HL-60/S4 (cell line): ENCODE results near the gene TMEM119.

Source experiments
- in situ Hi-C: fragments of 300-500 bp; cut with MboI; formaldehyde crosslinking; loops from 2 replicates; pipeline ENCODE4 v1.14.3; 2022; ENCODE audit warnings: low sequenced_read_pairs

Gene TMEM119

GRCh38 chr12:108616941-108617858 is 19.3 kb upstream of the TMEM119 start:
- in situ Hi-C loops: no loop called here

DNA sequence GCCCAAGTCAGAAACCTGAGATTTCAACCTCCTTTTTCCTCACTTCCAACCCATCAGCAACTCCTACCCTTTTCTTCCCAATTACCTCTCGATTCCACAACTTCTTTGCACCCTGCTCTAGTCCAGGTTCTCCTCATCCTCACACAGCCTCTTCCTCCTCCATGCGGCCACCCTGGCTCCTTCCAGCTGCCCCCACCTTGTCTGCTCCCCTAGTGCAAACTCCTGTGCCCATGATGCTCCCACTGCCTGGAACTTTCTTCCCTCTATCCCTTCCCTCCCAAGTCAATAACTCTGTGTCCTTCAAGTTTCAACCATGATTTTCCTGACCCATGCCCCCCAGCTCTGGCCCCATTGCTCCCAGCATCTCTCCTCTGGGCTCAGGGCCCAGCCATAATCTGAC is 18.5 kb upstream of the TMEM119 start:
- in situ Hi-C loops: no loop called here

- in situ Hi-C loops: no loop called here
Measured at GRCh38 chr12:108615918-108616317, 18.0 kb upstream of the TMEM119 start.

DNA sequence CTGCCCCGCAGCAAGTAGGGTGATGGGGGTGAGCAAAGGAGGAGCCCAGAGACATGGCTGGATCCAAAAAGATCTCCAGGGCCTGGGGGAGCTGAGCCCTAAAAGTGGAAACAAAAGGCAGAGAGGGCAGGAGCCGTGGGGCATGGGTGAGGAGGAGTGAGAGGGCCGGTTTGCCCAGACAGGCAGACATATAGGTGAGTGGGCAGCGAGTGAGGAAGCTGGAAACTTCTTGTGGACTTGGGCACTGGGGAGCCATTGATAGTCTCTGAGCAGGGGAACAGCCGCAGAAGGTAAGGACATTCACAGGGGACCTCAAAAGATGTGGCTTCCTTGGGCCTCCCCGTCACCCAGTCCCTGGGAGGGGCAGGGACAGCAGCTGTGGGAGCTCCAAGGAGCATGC is 16.8 kb upstream of the TMEM119 start:
- in situ Hi-C loops: no loop called here

DNA sequence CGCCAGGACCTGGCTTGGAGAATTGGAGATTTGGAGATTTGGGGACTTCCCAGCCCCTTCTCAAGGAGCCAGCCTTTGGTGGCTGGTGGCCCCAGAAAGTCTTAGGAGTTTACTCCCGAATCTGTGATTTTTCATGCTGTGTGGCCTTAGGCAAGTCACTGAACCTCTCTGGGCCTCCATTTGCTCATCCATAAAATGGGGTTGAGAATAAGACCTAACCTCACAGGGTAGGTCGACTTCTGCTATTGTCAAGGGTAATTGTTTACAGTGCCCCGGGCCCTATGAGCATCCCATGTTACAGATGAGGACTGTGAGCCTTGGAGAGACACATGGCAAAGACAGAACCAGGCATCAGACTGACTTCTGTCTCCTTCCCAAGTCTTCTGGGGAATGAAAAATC is 16.2 kb upstream of the TMEM119 start:
- in situ Hi-C loops: no loop called here

- in situ Hi-C loops: no loop called here
Measured at GRCh38 chr12:108613548-108613947, 15.7 kb upstream of the TMEM119 start.

GRCh38 chr12:108612788-108613282 is 15.0 kb upstream of the TMEM119 start:
- in situ Hi-C loops: no loop called here

DNA sequence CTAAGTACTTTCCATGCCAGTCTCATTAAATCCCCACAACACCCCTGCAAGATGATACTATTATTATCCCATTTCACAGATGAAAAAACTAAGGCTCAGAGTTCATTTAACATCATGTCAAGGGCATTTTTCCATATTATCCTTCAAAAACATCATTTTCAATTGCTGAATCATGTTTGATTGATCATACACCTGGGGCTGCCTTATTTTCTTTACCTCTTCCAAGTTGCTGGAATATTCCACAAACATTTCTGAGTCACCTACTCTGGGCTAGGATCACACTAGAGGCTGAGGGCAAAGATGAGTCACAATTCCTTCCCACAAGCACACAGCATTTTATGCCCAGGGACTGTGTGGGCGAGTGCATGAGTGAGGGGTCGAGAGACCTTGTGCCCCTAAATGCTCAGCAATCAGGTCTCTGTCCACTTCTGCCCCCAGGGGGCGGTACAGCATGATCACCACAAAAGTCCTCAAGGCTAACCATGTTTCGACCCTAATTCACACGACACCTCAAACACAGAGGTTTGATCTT is 14.1 kb upstream of the TMEM119 start:
- in situ Hi-C loops: no loop called here

GRCh38 chr12:108610856-108611605 is 13.1 kb upstream of the TMEM119 start:
- in situ Hi-C loops: no loop called here

GRCh38 chr12:108610336-108610815 is 12.5 kb upstream of the TMEM119 start:
- in situ Hi-C loops: no loop called here

DNA sequence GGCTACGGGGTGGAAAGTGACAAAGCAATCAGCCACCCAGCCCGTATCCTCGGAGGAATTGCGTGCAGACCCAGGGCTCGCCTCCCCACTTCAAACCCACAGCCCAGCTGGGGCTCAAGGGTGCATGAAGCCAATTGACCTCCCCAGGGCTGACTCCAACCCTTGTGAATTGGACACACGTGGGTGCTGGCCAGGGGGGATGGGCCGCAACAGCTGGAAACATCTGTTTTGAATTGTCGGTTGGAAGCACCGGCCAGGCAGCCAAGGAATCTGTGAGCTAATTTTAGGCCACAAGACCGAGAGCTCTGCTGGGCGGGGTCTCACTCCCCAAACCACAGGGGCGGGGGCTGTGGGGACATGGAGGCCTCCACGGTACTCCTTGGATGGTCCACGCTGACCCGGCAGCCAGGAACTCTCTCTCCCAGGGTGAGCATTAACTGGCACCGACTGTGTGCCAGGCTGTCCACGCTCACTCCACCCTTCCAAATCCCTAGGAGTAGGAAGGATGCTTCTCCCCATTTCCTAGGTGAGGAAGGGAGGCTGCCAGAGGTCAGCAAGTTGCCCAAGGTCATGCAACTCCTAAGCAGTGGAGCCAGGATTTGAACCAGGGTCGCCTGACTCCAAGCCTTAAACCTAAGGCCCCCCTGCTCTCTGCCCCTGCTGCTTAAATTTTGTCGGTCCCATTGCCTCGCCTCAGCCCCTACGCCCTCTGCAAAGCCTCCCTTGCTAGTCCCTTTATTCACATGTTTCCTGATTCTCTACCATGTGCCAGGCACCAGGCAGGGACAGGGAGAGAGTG is 11.9 kb upstream of the TMEM119 start:
- in situ Hi-C loops: no loop called here

GRCh38 chr12:108608616-108609015 is 10.7 kb upstream of the TMEM119 start:
- in situ Hi-C loops: no loop called here

- in situ Hi-C loops: no loop called here
Measured at GRCh38 chr12:108607981-108608600, 10.2 kb upstream of the TMEM119 start.

- in situ Hi-C loops: no loop called here
Measured at GRCh38 chr12:108606492-108606891, 8.6 kb upstream of the TMEM119 start.

GRCh38 chr12:108605690-108606406 is 8.0 kb upstream of the TMEM119 start:
- in situ Hi-C loops: no loop called here

DNA sequence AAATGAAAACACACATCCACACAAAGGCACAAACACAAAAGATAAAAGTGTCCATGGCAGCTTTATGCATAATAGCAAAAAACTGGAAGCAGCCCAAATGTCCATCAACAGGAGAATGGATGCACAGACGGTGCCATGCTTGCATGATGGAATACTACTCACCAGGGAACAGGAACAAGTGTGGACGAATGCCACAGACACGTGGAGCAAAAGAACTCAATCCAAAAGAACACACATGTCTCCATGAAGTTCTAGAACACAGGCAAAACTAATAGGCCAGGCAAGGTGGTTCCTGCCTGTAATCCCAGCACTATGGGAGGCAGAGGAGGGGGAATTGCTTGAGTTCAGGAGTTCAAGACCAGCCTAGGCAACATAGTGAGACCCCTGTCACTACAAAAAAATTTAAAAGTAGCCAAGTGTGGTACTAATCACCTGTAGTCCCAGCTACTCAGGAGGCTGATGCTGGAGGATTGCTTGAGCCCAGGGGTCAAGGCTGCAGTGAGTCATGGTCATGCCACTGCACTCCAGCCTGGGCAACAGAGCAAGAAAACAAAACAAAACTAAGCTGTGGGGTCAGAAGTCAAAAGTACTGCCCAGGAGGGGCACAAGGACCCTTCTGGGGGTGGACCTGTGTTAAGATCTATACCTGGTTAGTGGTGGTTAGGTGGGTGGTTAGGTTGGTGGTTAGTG is 7.3 kb upstream of the TMEM119 start:
- in situ Hi-C loops: no loop called here

DNA sequence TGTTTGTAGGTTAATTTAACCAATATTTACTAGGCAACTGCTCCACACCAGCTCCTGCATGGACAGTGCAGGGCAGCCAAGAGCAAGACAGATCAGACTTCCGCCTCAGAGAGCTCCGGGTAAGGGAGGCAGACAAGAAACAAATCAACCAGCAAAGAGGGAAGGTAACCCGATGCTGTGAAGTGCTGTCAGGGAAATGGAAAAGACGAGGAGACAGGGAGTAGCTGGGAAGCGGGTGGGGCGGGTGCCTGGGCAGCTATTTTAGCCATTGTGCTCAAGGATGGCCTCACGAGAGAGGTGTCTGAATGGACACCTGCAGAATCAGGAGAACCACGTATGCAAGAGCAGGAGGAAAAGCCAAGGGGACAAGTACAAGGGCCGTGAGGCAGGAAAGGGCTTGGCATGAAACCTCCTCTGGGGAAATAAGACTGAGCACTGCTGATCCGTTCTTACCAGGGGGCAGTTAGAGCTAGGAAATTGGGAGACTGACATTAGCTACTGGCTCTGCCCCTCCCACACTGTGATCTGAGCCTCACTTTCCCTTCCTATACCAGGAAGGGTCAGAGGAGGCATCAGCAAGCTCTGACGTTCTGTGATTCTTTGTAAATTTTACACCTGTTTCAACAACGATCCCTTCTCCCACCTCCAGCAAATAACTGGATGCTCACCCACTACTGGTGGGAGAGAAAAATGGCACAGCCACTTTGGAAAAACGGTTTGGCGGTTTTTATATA is 6.5 kb upstream of the TMEM119 start:
- in situ Hi-C loops: no loop called here

- in situ Hi-C loops: no loop called here
Measured at GRCh38 chr12:108603743-108604142, 5.9 kb upstream of the TMEM119 start.
